Activated naive CD4-positive, alpha-beta T cell treated with anti-CD3 and anti-CD28 coated beads for 36 hours (primary cell): Measurements from ENCODE around the gene TMEM128. TPM values are rescaled to one million over a fixed set of nuclear protein-coding genes. Genes with fewer than 3 reads are reported as not detected.
"Not testable (repeated sequence)": the region's sequence is repeated elsewhere in the genome, so short reads cannot be mapped to it uniquely, and the experiment has no call there.

ENCODE experiments used
- CTCF ChIA-PET: fragments of 350-600 bp; sonication (Branson Sonifier 250); formaldehyde crosslinking; loops from one replicate; lab custom pipeline; 2021; ENCODE audit warnings: antibody characterized with exemption; lab: Charles Lee
- DNase-seq: peaks from one replicate; pipeline ENCODE4 v3.0.0-alpha.2; 2020
- H3K27ac Mint-ChIP-seq: one replicate; pipeline ENCODE4 v1.8.0; 2021; ENCODE audit warnings: mild to moderate bottlenecking, mixed read lengths
- H3K27me3 Mint-ChIP-seq: one replicate; pipeline ENCODE4 v1.8.0; 2021; ENCODE audit warnings: low read depth, mixed read lengths
- H3K36me3 Mint-ChIP-seq: one replicate; pipeline ENCODE4 v1.8.0; 2021; ENCODE audit warnings: low read depth, mixed read lengths
- H3K4me1 Mint-ChIP-seq: one replicate; pipeline ENCODE4 v1.8.0; 2021; ENCODE audit warnings: low read depth, mixed read lengths
- H3K4me3 Mint-ChIP-seq: one replicate; pipeline ENCODE4 v1.8.0; 2021; ENCODE audit warnings: mild to moderate bottlenecking, moderate library complexity, mixed read lengths
- H3K9me3 Mint-ChIP-seq: one replicate; pipeline ENCODE4 v1.8.0; 2021; ENCODE audit warnings: mixed read lengths
- intact Hi-C: fragments of 100-400 bp; cut with micrococcal nuclease; formaldehyde crosslinking; loops from one replicate; pipeline ENCODE4 v1.15.1; 2023
- total RNA-seq, 2 experiments: library from RNA; stranded (reverse); gene quantifications; one replicate each; pipeline ENCODE4 v1.2.3, GENCODE V29; 2021

The TMEM128 gene
- total RNA-seq, 2 experiments from 2014 or later, result 21.7 to 22.0 TPM

GRCh38 chr4:4271912-4272311 is 23.9 kb upstream of the TMEM128 start:
- Mint-ChIP-seq H3K36me3 (peaks cover 41% of the 10 kb centered on the region), H3K27ac (no peak overlapping the region), H3K9me3 (no peaks in the 10 kb centered on the region), H3K27me3 (no peaks in the 10 kb centered on the region), H3K4me1 (no peaks in the 10 kb centered on the region), H3K4me3 (no peak overlapping the region)
- no peak for DNase-seq
- CTCF ChIA-PET, result no interaction called here
- intact Hi-C loops, result no loop called here

- Mint-ChIP-seq H3K27ac (no peak overlapping the region), H3K27me3 (no peaks in the 10 kb centered on the region), H3K36me3 (peaks cover 52% of the 10 kb centered on the region), H3K9me3 (no peaks in the 10 kb centered on the region), H3K4me3 (no peak overlapping the region), H3K4me1 (no peaks in the 10 kb centered on the region)
- no peak for DNase-seq
- intact Hi-C loops, result no loop called here
- CTCF ChIA-PET, result no interaction called here
These were observed 22.5 kb upstream of the TMEM128 start for GRCh38 chr4:4270529-4270928.

GRCh38 chr4:4269856-4270255 is 21.8 kb upstream of the TMEM128 start:
- Mint-ChIP-seq H3K27me3 (no peaks in the 10 kb centered on the region), H3K9me3 (no peaks in the 10 kb centered on the region), H3K36me3 (peaks cover 50% of the 10 kb centered on the region), H3K4me3 (no peak overlapping the region), H3K27ac (no peak overlapping the region), H3K4me1 (no peaks in the 10 kb centered on the region)
- no peak for DNase-seq
- intact Hi-C loops, result no loop called here
- CTCF ChIA-PET, result no interaction called here

GRCh38 chr4:4269331-4269731 is 21.3 kb upstream of the TMEM128 start:
- Mint-ChIP-seq H3K36me3 (peaks cover 45% of the 10 kb centered on the region), H3K9me3 (no peaks in the 10 kb centered on the region), H3K4me3 (no peak overlapping the region), H3K27me3 (no peaks in the 10 kb centered on the region), H3K27ac (no peak overlapping the region), H3K4me1 (no peaks in the 10 kb centered on the region)
- CTCF ChIA-PET, result no interaction called here
- DNase-seq, result no peak
- intact Hi-C loops, result no loop called here

GRCh38 chr4:4268776-4269175 is 20.8 kb upstream of the TMEM128 start:
- intact Hi-C loops, result no loop called here
- Mint-ChIP-seq H3K27ac (no peak overlapping the region), H3K27me3 (no peaks in the 10 kb centered on the region), H3K4me1 (no peaks in the 10 kb centered on the region), H3K9me3 (no peaks in the 10 kb centered on the region), H3K4me3 (no peak overlapping the region), H3K36me3 (peaks cover 43% of the 10 kb centered on the region)
- no peak for DNase-seq
- CTCF ChIA-PET, result no interaction called here

- H3K4me3 Mint-ChIP-seq, result no peak overlapping the region
- H3K9me3 Mint-ChIP-seq, result no peaks in the 10 kb centered on the region
- CTCF ChIA-PET, result no interaction called here
- no peak for DNase-seq
- intact Hi-C loops, result no loop called here
- peaks cover 43% of the 10 kb centered on the region for H3K36me3 Mint-ChIP-seq
- H3K27ac Mint-ChIP-seq, result no peak overlapping the region
- no peaks in the 10 kb centered on the region for H3K27me3 Mint-ChIP-seq
- H3K4me1 Mint-ChIP-seq, result no peaks in the 10 kb centered on the region
These were observed 20.0 kb upstream of the TMEM128 start for GRCh38 chr4:4267981-4268380.

- no peak for DNase-seq
- CTCF ChIA-PET, result interaction anchor here (0.8 to 1.8 kb wide), 10 partner anchors 8 to 170 kb away, joined by 3 to 8 read pairs (median 3); no protein-coding TSS in a partner anchor
- Mint-ChIP-seq H3K27ac (no peak overlapping the region), H3K4me3 (no peak overlapping the region), H3K4me1 (no peaks in the 10 kb centered on the region), H3K9me3 (no peaks in the 10 kb centered on the region), H3K27me3 (no peaks in the 10 kb centered on the region), H3K36me3 (no peaks in the 10 kb centered on the region)
- intact Hi-C loops, result loop anchor here (1.0 to 2.0 kb wide), 2 partner anchors 75 to 170 kb away; no protein-coding TSS in a partner anchor
These were observed 12.2 kb upstream of the TMEM128 start for GRCh38 chr4:4260185-4260751.

- no peaks in the 10 kb centered on the region for H3K4me1 Mint-ChIP-seq
- DNase-seq, result no peak
- H3K27ac Mint-ChIP-seq, result no peak overlapping the region
- H3K36me3 Mint-ChIP-seq, result no peaks in the 10 kb centered on the region
- H3K9me3 Mint-ChIP-seq, result no peaks in the 10 kb centered on the region
- no peaks in the 10 kb centered on the region for H3K27me3 Mint-ChIP-seq
- CTCF ChIA-PET, result interaction anchor here (0.7 to 1.8 kb wide), 10 partner anchors 8 to 171 kb away, joined by 3 to 8 read pairs (median 4); no protein-coding TSS in a partner anchor
- intact Hi-C loops, result loop anchor here (1.0 to 2.0 kb wide), 2 partner anchors 75 to 171 kb away; no protein-coding TSS in a partner anchor
- H3K4me3 Mint-ChIP-seq, result no peak overlapping the region
These were observed 11.6 kb upstream of the TMEM128 start for GRCh38 chr4:4259484-4260100.

- intact Hi-C loops, H3K4me3 Mint-ChIP-seq, H3K36me3 Mint-ChIP-seq, H3K4me1 Mint-ChIP-seq, DNase-seq, H3K27me3 Mint-ChIP-seq, H3K9me3 Mint-ChIP-seq, H3K27ac Mint-ChIP-seq: not testable (repeated sequence)
- CTCF ChIA-PET, result interaction anchor here (0.7 kb wide), 1 partner anchor 177 kb away, joined by 3 read pairs; no protein-coding TSS in a partner anchor
These were observed 9.7 kb upstream of the TMEM128 start for GRCh38 chr4:4257705-4258104.

GRCh38 chr4:4256799-4257198 is 8.8 kb upstream of the TMEM128 start:
- Mint-ChIP-seq H3K4me1 (no peaks in the 10 kb centered on the region), H3K27me3 (no peaks in the 10 kb centered on the region), H3K4me3 (no peak overlapping the region), H3K27ac (no peak overlapping the region), H3K36me3 (no peaks in the 10 kb centered on the region), H3K9me3 (no peaks in the 10 kb centered on the region)
- CTCF ChIA-PET, result interaction anchor here (0.6 to 1.5 kb wide), 4 partner anchors 9 to 625 kb away, joined by 3 to 5 read pairs (median 3); partner anchors contain the start of gene TMEM128
- no peak for DNase-seq
- intact Hi-C loops, result no loop called here

GRCh38 chr4:4254666-4255065 is 6.6 kb upstream of the TMEM128 start:
- H3K4me3 Mint-ChIP-seq, result no peak overlapping the region
- H3K27me3 Mint-ChIP-seq, result no peaks in the 10 kb centered on the region
- intact Hi-C loops, result no loop called here
- H3K36me3 Mint-ChIP-seq, result no peaks in the 10 kb centered on the region
- H3K27ac Mint-ChIP-seq, result no peak overlapping the region
- no peak for DNase-seq
- CTCF ChIA-PET, result no interaction called here
- H3K9me3 Mint-ChIP-seq, result no peaks in the 10 kb centered on the region
- no peaks in the 10 kb centered on the region for H3K4me1 Mint-ChIP-seq

- H3K4me3 Mint-ChIP-seq, result no peak overlapping the region
- intact Hi-C loops, result no loop called here
- H3K36me3 Mint-ChIP-seq, result no peaks in the 10 kb centered on the region
- H3K27ac Mint-ChIP-seq, result no peak overlapping the region
- no peaks in the 10 kb centered on the region for H3K27me3 Mint-ChIP-seq
- CTCF ChIA-PET, result no interaction called here
- H3K4me1 Mint-ChIP-seq, result peaks cover 1% of the 10 kb centered on the region
- no peak for DNase-seq
- no peaks in the 10 kb centered on the region for H3K9me3 Mint-ChIP-seq
These were observed 6.2 kb upstream of the TMEM128 start for GRCh38 chr4:4254199-4254598.

- no peak overlapping the region for H3K27ac Mint-ChIP-seq
- DNase-seq, result no peak
- CTCF ChIA-PET, result interaction anchor here (0.6 to 1.7 kb wide), 3 partner anchors 9 to 1041 kb away, joined by 3 to 7 read pairs (median 3); no protein-coding TSS in a partner anchor
- no peaks in the 10 kb centered on the region for H3K9me3 Mint-ChIP-seq
- peaks cover 27% of the 10 kb centered on the region for H3K4me1 Mint-ChIP-seq
- intact Hi-C loops, result loop anchor here (5.0 kb wide), 1 partner anchor 718 kb away; the partner anchor contains the start of gene LRPAP1
- no peaks in the 10 kb centered on the region for H3K27me3 Mint-ChIP-seq
- H3K4me3 Mint-ChIP-seq, result peak overlapping the region; percentile 11
- H3K36me3 Mint-ChIP-seq, result peaks cover 13% of the 10 kb centered on the region
These were observed 1.8 kb upstream of the TMEM128 start for GRCh38 chr4:4249866-4250265.
